VCaP (cell line): ENCODE results near the gene KCNK10.

Source experiments
- H3K27ac ChIP-seq: fragments of 450-650 bp; 2 replicates; pipeline ENCODE4 v1.5.1; 2017
- CTCF ChIP-seq: fragments of 450-650 bp; conservative IDR thresholded peaks from 2 replicates; pipeline ENCODE4 v1.5.1; 2017; ENCODE audit warnings: mild to moderate bottlenecking, moderate library complexity

Gene KCNK10

GRCh38 chr14:88326352-88327103 is 3.5 kb upstream of the KCNK10 start:
- no peak for TF ChIP-seq CTCF

GRCh38 chr14:88325883-88326282 is 2.8 kb upstream of the KCNK10 start:
- H3K27ac ChIP-seq: no peak overlapping the region
- TF ChIP-seq CTCF: no peak

More at GRCh38 chr14:88326352-88327103, 3.5 kb upstream of the KCNK10 start:
- no peak overlapping the region for H3K27ac ChIP-seq

GRCh38 chr14:88324930-88325329 is 1.9 kb upstream of the KCNK10 start:
- no peak overlapping the region for H3K27ac ChIP-seq
- TF ChIP-seq CTCF: no peak

GRCh38 chr14:88324491-88324890 is 1.4 kb upstream of the KCNK10 start:
- H3K27ac ChIP-seq: no peak overlapping the region
- no peak for TF ChIP-seq CTCF

GRCh38 chr14:88323523-88324199 is 592 bp upstream of the KCNK10 start:
- H3K27ac ChIP-seq: no peak overlapping the region
- TF ChIP-seq CTCF: no peak

GRCh38 chr14:88322504-88323085 is 474 bp downstream of the KCNK10 start:
- no peak for TF ChIP-seq CTCF
- no peak overlapping the region for H3K27ac ChIP-seq

- TF ChIP-seq CTCF: no peak
- H3K27ac ChIP-seq: no peak overlapping the region
These were observed 1.2 kb downstream of the KCNK10 start for GRCh38 chr14:88321692-88322503.
